Measurements from ENCODE around the gene BRPF1.

DNA sequence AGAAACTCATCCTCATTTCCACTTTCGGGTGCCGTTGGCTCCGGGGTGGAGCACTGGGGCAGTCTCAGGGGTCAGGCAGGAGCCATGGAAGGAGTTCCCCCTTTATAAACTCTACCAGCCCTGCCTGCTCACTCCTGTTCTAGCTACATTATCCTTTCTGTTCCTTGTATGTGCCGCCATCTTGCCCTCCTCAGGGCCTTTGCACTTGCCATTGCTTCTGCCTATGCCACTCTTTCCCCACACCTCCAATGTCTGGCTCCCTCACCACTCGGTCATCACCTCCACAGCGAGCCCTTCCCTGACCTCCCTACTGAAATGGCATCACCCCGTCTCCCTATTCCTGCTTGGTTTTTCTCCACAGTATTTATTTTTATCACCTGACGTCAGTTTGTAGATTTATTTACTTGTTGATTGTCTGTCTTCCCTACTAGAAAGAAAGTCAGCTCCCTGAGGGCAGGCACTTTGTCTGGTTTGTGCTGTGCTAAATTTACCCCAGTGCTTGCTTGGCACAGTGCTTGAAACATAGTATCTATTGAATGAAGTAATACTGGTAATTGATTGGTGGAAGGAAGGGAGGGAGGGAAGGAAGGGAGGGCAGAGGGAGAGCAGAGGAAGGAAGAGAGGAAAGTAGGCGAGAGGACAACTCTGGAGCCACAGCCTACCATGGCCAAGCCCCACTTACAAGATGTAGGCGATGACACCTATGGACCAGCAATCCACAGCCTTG is 29.4 kb downstream of the BRPF1 start:
- no peak for TF ChIP-seq TAF1 (IDR thresholded peaks at IDR 0.05; ENCODE audit: borderline replicate concordance, insufficient read depth, low read length)
- peak; percentile 16; the same call in 1 of the 2 replicates for TF ChIP-seq POLR2AphosphoS5 (IDR thresholded peaks at IDR 0.05; ENCODE audit: low read depth, low read length)
- no peak for TF ChIP-seq REST (IDR thresholded peaks at IDR 0.05; ENCODE audit: insufficient read depth in 1 of 2, low read depth in 2 of 2, low read length in 2 of 2)
- no peak for TF ChIP-seq SIN3A (IDR thresholded peaks at IDR 0.05; ENCODE audit: borderline replicate concordance, insufficient read depth, low read length)
- TF ChIP-seq FOXP2 (optimal IDR thresholded peaks at IDR 0.05; ENCODE audit: borderline replicate concordance, extremely low read depth, extremely low read length, insufficient read depth): no peak

Measured in PFSK-1 (cell line).